AG04449 (cell line): ENCODE data around the gene BDH2.

Experiments
- CTCF ChIA-PET: fragments of 350-600 bp; formaldehyde crosslinking; extraction: SDS; loops from one replicate; lab custom pipeline; 2021; ENCODE audit warnings: antibody characterized with exemption; lab: Yijun Ruan, JAX
- POLR2A ChIA-PET: fragments of 400-600, 350-600 bp; formaldehyde crosslinking; extraction: SDS; loops from one replicate; lab custom pipeline; 2020; ENCODE audit warnings: antibody characterized with exemption, inconsistent platforms; lab: Yijun Ruan, JAX
- DNase-seq: peaks from one replicate; pipeline ENCODE4 v3.0.0-alpha.2; 2010; ENCODE audit warnings: low read depth, low spot score
- H3K4me3 ChIP-seq: 2 replicates; pipeline ENCODE4 v1.5.1; 2011; ENCODE audit warnings: low read depth, mild to moderate bottlenecking, control low read depth, low read length
- TF ChIP-seq, protein P1 (sequence below): IDR thresholded peaks from one replicate; pipeline ENCODE4 v1.5.1; 2011; ENCODE audit warnings: mild to moderate bottlenecking, moderate library complexity, low read length, control low read depth, inconsistent platforms; ENCODE audit not compliant: insufficient read depth; ENCODE audit errors: missing control alignments

Gene BDH2

DNA sequence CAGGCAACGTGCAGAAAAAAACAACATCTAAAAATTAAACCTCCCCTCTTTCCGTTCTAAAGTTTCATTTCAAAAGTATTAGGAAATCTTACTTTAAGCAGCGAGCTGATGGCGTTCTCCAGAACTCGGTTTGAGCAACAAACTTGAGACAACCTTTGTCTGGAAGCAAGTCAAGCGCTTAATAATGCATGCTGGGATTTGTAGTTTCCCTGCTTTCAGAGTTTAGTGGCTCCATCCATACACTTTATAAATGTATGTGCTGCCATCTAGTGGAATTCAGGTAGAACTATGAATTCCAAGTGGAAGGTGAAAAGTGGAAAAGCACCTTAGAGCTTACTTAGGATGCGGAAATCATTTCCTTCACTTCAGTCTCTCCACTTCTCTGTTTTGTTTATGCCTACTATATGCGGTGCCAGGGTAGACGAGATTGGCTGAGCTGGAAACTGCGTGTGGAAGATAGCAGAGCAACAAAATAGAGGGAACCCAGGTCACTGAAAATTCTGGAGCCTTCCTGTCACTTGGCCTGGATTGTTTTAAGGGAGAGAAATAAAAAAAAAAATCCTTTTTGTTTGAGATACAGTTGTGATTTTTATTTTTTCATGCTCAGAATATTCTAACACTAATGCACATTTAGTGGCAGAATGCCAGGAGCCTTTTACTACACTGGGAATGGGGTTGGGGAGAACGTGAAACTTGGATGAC is at the start of gene BDH2:
Gene BDH2, minus strand, starts transcription at position 144 of the 702 bp plus-strand sequence. CDS start 3,580 bp downstream, outside the sequence.
- ChIA-PET POLR2A (interaction anchor here (0.9 kb wide), 1 partner anchor 23 kb away, joined by 3 read pairs; the partner anchor contains the start of gene SLC9B2), CTCF (interaction anchor here (0.6 to 5.8 kb wide), 28 partner anchors 10 to 757 kb away, joined by 3 to 66 read pairs (median 4); partner anchors contain the start of genes SLC9B2 and UBE2D3)

DNA sequence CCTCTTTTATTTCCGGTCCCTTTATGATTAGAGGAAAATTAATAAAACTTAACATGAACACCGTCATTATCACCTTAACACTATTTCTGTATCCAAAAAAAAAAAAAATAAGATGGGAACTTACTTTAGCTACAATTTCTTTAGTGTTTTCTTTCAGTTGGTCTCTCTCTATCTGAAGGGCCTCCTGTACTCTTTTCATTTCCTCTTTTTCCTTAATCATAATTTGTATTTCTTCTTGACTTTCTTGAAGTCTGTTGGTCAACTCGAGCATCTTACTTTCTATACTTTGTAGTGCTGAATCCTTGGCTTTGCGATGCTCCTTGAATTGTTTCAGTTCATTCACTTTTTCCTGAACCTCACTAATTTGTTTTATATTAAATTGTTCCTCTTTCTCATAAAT is 45.3 kb upstream of the BDH2 start:
- ChIA-PET CTCF (no interaction called here), POLR2A (no interaction called here)
- TF ChIP-seq, protein P1, sequence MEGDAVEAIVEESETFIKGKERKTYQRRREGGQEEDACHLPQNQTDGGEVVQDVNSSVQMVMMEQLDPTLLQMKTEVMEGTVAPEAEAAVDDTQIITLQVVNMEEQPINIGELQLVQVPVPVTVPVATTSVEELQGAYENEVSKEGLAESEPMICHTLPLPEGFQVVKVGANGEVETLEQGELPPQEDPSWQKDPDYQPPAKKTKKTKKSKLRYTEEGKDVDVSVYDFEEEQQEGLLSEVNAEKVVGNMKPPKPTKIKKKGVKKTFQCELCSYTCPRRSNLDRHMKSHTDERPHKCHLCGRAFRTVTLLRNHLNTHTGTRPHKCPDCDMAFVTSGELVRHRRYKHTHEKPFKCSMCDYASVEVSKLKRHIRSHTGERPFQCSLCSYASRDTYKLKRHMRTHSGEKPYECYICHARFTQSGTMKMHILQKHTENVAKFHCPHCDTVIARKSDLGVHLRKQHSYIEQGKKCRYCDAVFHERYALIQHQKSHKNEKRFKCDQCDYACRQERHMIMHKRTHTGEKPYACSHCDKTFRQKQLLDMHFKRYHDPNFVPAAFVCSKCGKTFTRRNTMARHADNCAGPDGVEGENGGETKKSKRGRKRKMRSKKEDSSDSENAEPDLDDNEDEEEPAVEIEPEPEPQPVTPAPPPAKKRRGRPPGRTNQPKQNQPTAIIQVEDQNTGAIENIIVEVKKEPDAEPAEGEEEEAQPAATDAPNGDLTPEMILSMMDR: no peak
- no peak overlapping the region for H3K4me3 ChIP-seq
- DNase-seq: no peak

More for the DNA sequence above, at the start of gene BDH2:
- TF ChIP-seq, protein P1: peak; percentile 36
- peak; percentile 83 for DNase-seq
- peak within 1 kb of the TSS; percentile 48 for H3K4me3 ChIP-seq

DNA sequence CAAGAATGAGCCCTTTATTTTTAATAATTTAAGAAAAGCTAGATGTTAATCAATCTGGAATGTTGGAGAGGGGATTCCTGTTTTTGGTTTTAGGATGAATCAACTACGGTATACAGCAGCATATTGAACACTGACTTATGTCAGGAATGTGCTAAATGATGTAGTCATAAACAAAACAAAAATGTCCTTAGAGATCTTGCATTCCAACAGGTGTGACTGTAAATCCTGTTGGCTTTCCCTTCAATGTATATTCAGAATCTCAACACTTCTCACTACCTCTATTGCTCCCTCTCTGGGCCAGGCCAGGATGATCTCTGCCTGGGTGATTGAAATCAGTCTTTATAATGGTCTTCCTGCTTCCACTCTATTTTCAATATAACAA is 37.8 kb upstream of the BDH2 start:
- DNase-seq: no peak
- TF ChIP-seq, protein P1: no peak
- CTCF ChIA-PET: no interaction called here
- POLR2A ChIA-PET: no interaction called here
- no peak overlapping the region for H3K4me3 ChIP-seq

DNA sequence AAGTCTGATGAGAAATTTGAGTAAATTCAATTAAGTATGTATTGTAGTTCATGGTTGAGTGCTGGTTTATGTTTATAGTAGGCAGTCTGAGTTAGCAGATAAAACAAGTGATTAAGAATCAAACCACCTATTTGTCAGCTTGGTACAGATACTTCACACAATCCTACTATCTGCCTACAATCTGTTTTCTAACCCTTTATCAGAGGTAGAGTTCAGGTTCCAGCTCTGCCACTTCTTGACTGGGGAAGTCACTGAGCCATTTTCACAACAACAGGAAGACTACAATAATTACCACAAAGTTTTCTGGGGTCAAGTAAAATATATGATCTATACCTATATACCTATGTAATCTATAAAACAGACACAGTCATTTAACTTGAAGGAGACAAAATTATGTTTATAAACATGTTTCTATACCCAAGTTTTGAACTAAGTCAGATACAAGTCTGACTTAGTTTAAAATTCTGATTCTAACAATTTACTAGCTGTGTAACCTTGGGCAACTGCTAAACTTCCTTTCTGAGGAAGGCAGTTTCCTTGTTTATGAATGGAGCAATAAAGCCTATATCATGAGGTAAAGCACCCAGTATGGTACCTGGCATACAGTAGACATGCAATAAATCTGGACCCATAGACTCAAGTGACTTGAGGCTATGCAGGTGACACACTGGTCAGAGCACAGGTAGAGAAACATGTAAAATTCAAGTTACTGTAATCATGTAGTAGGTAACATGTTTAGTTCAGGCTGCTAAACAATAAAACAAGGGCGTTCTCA is 37.2 kb upstream of the BDH2 start:
- no peak for DNase-seq
- TF ChIP-seq, protein P1: no peak
- ChIA-PET CTCF (no interaction called here), POLR2A (no interaction called here)
- H3K4me3 ChIP-seq: no peak overlapping the region

DNA sequence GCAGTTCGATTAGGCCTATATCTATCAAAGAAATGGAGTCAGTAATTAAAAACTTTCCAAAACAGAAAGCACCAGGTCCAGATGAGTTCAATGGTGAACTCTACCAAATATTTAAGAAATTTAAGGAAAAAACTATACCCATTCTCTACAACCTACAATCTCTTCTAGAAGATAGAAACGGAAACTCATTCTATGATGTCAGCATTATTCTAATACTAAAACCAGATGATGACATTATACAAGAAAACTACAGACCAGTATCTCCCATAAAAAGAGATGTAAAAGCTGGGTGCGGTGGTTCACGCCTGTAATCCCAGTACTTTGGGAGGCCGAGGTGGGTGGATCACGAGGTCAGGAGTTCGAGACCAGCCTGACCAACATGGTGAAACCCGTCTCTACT is 29.5 kb upstream of the BDH2 start:
- POLR2A ChIA-PET: no interaction called here
- CTCF ChIA-PET: no interaction called here
- TF ChIP-seq, protein P1: no peak
- no peak overlapping the region for H3K4me3 ChIP-seq
- no peak for DNase-seq

DNA sequence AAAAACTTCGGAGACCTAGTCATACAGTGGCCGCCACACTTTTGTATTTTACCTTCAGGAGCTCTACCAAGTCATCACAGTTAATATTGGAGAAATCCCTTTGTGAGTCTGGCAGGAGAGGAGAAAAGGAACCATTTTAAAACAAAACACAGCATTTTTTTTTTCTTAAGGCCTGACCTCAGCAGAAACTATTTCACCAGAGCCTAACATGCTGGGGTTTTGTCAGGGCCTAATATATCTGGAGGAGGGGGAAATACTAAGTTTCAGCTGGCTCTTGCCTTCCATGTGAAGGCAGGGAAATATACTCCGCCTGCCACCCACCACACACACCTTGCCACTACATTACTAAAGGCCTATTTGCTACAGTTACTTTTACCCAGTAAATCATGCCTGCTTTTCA is 26.5 kb upstream of the BDH2 start:
- no peak overlapping the region for H3K4me3 ChIP-seq
- no peak for DNase-seq
- TF ChIP-seq, protein P1: no peak
- ChIA-PET POLR2A (interaction anchor here (1.0 kb wide), 1 partner anchor 17 kb away, joined by 3 read pairs; no protein-coding TSS in a partner anchor), CTCF (no interaction called here)
